ENCODE data around the gene INPP1.
"Not testable (repeated sequence)": the region's sequence is repeated elsewhere in the genome, so short reads cannot be mapped to it uniquely, and the experiment has no call there.

The INPP1 gene

DNA sequence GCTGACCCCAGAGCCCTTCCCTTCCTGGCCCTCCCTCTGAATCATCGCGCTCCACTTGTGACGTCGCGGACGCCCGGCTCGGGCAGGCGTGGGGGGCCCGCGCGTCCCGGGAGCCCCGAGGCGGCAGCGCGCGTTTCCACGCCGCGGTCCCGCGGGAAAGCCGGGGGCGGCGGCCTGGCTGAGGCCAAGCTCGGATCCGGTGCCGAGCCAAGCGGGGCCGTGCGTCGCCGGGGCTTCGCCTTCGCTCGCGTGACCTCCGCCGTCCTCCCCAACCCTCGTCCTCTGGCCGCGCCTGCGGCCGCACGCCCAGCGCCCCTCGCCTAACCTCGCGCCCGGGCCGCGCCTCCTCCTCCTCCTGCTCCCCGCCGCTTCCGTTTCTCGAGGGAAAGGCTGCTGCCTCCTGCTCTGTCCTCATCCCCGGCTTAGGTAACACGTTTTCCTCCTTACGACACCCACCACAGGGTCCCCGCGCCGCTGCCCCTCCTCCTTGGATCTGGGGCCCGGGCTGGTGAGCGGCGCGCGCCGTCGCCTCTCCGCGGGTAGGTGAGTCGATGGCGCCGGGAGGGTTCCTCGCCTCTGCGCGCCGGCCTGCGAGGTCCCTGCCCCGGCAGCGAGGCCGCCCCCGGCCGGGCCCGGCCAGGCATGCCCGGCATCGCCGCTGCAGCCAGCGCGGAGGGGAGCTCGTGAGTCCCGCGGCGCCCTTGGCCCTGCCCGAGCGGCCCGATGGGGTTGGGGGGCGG is at the start of gene INPP1:
TSS of gene INPP1 (plus strand) at position 54 of the 740 bp plus-strand sequence. CDS start 16,514 bp downstream, outside the sequence.
- H3K27ac ChIP-seq (ENCODE audit: low read depth, low read length, poor library complexity, severe bottlenecking), result no peak within 1 kb of the TSS
- H3K4me2 ChIP-seq (ENCODE audit: low read length), result peak within 1 kb of the TSS; percentile 81

DNA sequence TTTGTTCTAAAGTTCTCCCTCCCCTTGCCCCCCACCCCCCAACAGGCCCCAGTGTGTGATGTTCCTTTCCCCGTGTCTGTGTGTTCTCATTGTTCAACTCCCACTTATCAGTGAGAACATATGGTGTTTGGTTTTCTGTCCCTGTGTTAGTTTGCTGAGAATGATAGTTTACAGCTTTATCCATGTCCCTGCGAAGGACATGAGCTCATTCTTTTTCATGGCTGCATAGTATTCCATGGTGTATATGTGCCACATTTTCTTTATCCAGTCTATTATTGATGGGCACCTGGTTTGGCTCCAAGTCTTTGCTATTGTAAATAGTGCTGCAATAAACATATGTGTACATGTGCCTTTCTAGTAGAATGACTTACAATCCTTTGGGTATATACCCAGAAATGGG is 45.5 kb upstream of the INPP1 start:
- not testable (repeated sequence) for H3K9ac ChIP-seq (ENCODE audit: low read length); H3K9me3 ChIP-seq (ENCODE audit: low read length); H3K27ac ChIP-seq (ENCODE audit: low read depth, low read length, poor library complexity, severe bottlenecking); H3K4me3 ChIP-seq (ENCODE audit: low read depth, low read length, poor library complexity, severe bottlenecking); H4K20me1 ChIP-seq (ENCODE audit: insufficient read depth, low read length); H3K4me1 ChIP-seq (ENCODE audit: insufficient read depth, low read length, severe bottlenecking); H3K27me3 ChIP-seq (ENCODE audit: insufficient read depth, low read length); H3F3A ChIP-seq (ENCODE audit: insufficient read depth, low read length); H3K79me2 ChIP-seq (ENCODE audit: insufficient read depth, low read length); H2AFZ ChIP-seq (ENCODE audit: low read length); H3K4me2 ChIP-seq (ENCODE audit: low read length); H3K9me2 ChIP-seq (ENCODE audit: low read depth, low read length)
- peaks cover 26% of the 10 kb centered on the region for H3K36me3 ChIP-seq (ENCODE audit: insufficient read depth, low read length)

More for the DNA sequence above, at the start of gene INPP1:
- no peaks in the 10 kb centered on the region for H3K27me3 ChIP-seq (ENCODE audit: insufficient read depth, low read length)
- no peaks in the 10 kb centered on the region for H3F3A ChIP-seq (ENCODE audit: insufficient read depth, low read length)
- H3K79me2 ChIP-seq (ENCODE audit: insufficient read depth, low read length), result no peaks in the 10 kb centered on the region
- H3K9ac ChIP-seq (ENCODE audit: low read length), result no peak within 1 kb of the TSS; the same call in 1 of the 2 replicates
- no peaks in the 10 kb centered on the region for H3K9me3 ChIP-seq (ENCODE audit: low read length)
- H3K36me3 ChIP-seq (ENCODE audit: insufficient read depth, low read length), result no peaks in the 10 kb centered on the region
- no peak within 1 kb of the TSS for H2AFZ ChIP-seq (ENCODE audit: low read length)
- no peak for TF ChIP-seq EZH2 (IDR thresholded peaks at IDR 0.05; ENCODE audit: borderline replicate concordance, low read length)
- TF ChIP-seq, protein P1, sequence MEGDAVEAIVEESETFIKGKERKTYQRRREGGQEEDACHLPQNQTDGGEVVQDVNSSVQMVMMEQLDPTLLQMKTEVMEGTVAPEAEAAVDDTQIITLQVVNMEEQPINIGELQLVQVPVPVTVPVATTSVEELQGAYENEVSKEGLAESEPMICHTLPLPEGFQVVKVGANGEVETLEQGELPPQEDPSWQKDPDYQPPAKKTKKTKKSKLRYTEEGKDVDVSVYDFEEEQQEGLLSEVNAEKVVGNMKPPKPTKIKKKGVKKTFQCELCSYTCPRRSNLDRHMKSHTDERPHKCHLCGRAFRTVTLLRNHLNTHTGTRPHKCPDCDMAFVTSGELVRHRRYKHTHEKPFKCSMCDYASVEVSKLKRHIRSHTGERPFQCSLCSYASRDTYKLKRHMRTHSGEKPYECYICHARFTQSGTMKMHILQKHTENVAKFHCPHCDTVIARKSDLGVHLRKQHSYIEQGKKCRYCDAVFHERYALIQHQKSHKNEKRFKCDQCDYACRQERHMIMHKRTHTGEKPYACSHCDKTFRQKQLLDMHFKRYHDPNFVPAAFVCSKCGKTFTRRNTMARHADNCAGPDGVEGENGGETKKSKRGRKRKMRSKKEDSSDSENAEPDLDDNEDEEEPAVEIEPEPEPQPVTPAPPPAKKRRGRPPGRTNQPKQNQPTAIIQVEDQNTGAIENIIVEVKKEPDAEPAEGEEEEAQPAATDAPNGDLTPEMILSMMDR (IDR thresholded peaks at IDR 0.05; ENCODE audit: low read length), result no peak
- H3K4me1 ChIP-seq (ENCODE audit: insufficient read depth, low read length, severe bottlenecking), result peaks cover 14% of the 10 kb centered on the region
- H3K4me3 ChIP-seq (ENCODE audit: low read depth, low read length, poor library complexity, severe bottlenecking), result peak within 1 kb of the TSS; percentile 56
- H4K20me1 ChIP-seq (ENCODE audit: insufficient read depth, low read length), result no peaks in the 10 kb centered on the region
- H3K9me2 ChIP-seq (ENCODE audit: low read depth, low read length), result no peaks in the 10 kb centered on the region

GRCh38 chr2:190301032-190301431 is 42.4 kb upstream of the INPP1 start:
- peaks cover 16% of the 10 kb centered on the region for H3K36me3 ChIP-seq (ENCODE audit: insufficient read depth, low read length)
- no peaks in the 10 kb centered on the region for H3K27me3 ChIP-seq (ENCODE audit: insufficient read depth, low read length)

More at GRCh38 chr2:190301032-190301431, 42.4 kb upstream of the INPP1 start:
- Histone ChIP-seq H3K4me1 (ENCODE audit: insufficient read depth, low read length, severe bottlenecking) (no peaks in the 10 kb centered on the region), H3K9ac (ENCODE audit: low read length) (no peak overlapping the region), H3K27ac (ENCODE audit: low read depth, low read length, poor library complexity, severe bottlenecking) (no peak overlapping the region), H3K4me3 (ENCODE audit: low read depth, low read length, poor library complexity, severe bottlenecking) (no peak overlapping the region), H3K9me2 (ENCODE audit: low read depth, low read length) (no peaks in the 10 kb centered on the region), H3F3A (ENCODE audit: insufficient read depth, low read length) (no peaks in the 10 kb centered on the region), H3K9me3 (ENCODE audit: low read length) (no peaks in the 10 kb centered on the region), H4K20me1 (ENCODE audit: insufficient read depth, low read length) (no peaks in the 10 kb centered on the region), H3K4me2 (ENCODE audit: low read length) (no peak overlapping the region), H2AFZ (ENCODE audit: low read length) (no peak overlapping the region), H3K79me2 (ENCODE audit: insufficient read depth, low read length) (no peaks in the 10 kb centered on the region)
- TF ChIP-seq, protein P1 (IDR thresholded peaks at IDR 0.05; ENCODE audit: low read length), result no peak
- no peak for TF ChIP-seq EZH2 (IDR thresholded peaks at IDR 0.05; ENCODE audit: borderline replicate concordance, low read length)

All from OCI-LY1 (cell line).